Measurements from ENCODE around the gene TSEN15. TPM values are rescaled to one million over a fixed set of nuclear protein-coding genes. Genes with fewer than 3 reads are reported as not detected.

The TSEN15 gene
- total RNA-seq = 10 to 100 TPM; 44.1 to 48.9 TPM

DNA sequence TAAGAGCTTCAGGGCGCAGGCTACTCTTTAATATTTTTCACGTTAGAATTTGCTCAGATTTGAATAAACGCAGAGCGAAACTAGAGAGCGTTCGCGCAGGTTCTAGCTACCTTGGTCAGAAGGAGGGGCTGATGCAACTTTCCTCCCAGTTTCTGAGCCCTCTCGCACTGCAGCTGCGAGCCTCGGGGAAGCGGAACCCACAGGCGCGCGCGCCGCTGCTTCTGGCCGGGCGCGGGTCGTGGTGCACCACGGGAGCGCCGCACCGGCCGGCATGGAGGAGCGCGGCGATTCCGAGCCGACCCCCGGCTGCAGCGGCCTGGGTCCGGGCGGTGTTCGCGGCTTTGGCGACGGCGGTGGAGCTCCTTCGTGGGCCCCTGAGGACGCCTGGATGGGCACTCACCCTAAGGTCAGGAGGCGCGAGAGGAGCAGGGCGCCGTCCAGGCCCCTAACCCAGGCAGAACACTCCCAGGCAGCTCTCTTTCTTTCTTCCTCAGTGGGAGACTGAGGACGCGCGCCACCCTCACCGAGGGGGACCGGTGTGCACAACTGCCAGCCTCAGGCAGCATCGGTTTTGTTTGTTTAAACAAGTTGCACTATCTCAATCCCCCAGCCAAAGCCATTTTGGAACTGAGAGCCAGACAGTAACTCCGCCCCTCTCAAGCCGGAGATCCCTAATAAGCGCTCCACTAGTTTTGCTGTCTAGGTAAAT, at the start of gene TSEN15:
TSS of gene TSEN15 (plus strand) at position 246 of the 709 bp plus-strand sequence. CDS start at position 272, 26 bp downstream.
- DNase-seq = peak; percentile 82
- peak within 1 kb of the TSS; percentile 98 for H3K4me3 Mint-ChIP-seq
- peaks cover 2% of the 10 kb centered on the region for H3K9me3 Mint-ChIP-seq
- H3K27ac Mint-ChIP-seq = peak within 1 kb of the TSS; percentile 96
- peaks cover 30% of the 10 kb centered on the region for H3K27me3 Mint-ChIP-seq
- peaks cover 25% of the 10 kb centered on the region for H3K36me3 Mint-ChIP-seq (ENCODE audit: low read depth)
- CTCF ChIA-PET = interaction anchor here (0.8 to 1.7 kb wide), 5 partner anchors 9 to 396 kb away, joined by 3 to 4 read pairs (median 3); no protein-coding TSS in a partner anchor
- POLR2A ChIA-PET = interaction anchor here (0.9 kb wide), 1 partner anchor 96 kb away, joined by 3 read pairs; no protein-coding TSS in a partner anchor
- H3K4me1 Mint-ChIP-seq = peaks cover 34% of the 10 kb centered on the region

DNA sequence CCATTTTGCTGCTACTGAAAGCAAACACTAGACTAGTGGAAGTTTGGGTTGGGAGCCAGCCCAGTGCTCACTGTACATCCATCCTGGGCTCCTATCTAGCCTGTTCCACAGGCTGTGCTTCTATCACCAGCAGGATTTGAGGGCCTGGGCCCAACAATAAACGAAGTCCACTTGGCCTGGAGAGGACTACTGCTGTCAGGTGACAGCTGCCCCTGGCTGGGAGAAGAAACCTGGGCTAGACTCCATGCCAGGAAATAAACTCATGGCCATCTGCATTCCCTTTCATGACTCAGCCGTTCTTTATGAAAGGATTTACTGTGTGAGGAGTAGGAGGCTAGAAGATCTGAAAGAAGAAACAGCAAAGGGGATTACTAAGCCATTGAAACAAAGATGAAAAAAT, 49.5 kb upstream of the TSEN15 start:
- Mint-ChIP-seq H3K27me3 (peaks cover 2% of the 10 kb centered on the region), H3K36me3 (ENCODE audit: low read depth) (no peaks in the 10 kb centered on the region)
- CTCF ChIA-PET = no interaction called here

DNA sequence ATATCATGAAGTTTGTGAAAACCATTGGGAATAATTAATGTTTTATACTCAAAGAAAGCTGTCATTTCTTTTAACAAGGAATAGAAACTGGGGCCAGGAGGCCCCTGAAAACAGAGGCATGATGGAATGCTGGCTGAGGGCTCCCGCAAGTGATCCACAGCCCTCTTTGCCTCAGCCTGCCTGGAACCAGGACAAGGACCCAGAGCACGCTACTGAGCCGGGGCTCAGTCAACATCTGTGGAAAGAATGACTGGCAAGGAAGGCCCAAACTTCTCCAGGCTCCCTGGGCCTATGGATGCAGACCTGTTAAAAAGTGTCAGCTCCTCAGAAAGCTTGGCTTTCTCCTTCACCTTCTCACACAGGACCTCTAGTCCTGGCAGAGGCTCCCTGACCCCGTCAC, 46.6 kb upstream of the TSEN15 start:
- Mint-ChIP-seq H3K27ac (no peak overlapping the region), H3K4me3 (no peak overlapping the region), H3K36me3 (ENCODE audit: low read depth) (no peaks in the 10 kb centered on the region), H3K27me3 (peaks cover 2% of the 10 kb centered on the region), H3K9me3 (no peaks in the 10 kb centered on the region), H3K4me1 (no peaks in the 10 kb centered on the region)
- POLR2A ChIA-PET = no interaction called here
- DNase-seq = no peak
- CTCF ChIA-PET = no interaction called here

More for the DNA sequence above, 49.5 kb upstream of the TSEN15 start:
- no peak overlapping the region for H3K4me3 Mint-ChIP-seq
- no peaks in the 10 kb centered on the region for H3K9me3 Mint-ChIP-seq
- POLR2A ChIA-PET = no interaction called here
- H3K4me1 Mint-ChIP-seq = no peaks in the 10 kb centered on the region
- no peak for DNase-seq
- no peak overlapping the region for H3K27ac Mint-ChIP-seq

DNA sequence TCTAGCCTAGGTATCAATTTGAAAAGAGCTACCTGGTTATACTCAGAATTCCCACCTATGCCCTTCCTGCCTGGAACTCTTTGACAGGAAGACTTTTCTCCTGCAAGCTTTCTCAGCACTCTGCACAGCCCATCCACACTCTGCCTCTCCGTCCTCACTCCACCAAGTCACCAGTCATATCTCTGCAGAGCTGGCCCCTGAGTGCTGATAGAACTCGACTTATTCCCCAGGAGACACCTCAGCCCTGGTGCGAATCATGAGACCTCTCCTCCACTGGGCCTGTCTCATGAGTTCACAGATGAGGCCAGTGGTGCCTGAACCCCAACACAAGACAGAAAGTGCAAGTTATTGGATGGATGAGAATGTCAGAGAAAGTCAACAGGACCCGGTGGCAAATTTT, 46.0 kb upstream of the TSEN15 start:
- H3K9me3 Mint-ChIP-seq = no peaks in the 10 kb centered on the region
- H3K27me3 Mint-ChIP-seq = peaks cover 5% of the 10 kb centered on the region
- no peaks in the 10 kb centered on the region for H3K36me3 Mint-ChIP-seq (ENCODE audit: low read depth)
- no peak for DNase-seq
- no peak overlapping the region for H3K4me3 Mint-ChIP-seq
- ChIA-PET POLR2A (no interaction called here), CTCF (no interaction called here)
- H3K27ac Mint-ChIP-seq = no peak overlapping the region
- no peaks in the 10 kb centered on the region for H3K4me1 Mint-ChIP-seq

DNA sequence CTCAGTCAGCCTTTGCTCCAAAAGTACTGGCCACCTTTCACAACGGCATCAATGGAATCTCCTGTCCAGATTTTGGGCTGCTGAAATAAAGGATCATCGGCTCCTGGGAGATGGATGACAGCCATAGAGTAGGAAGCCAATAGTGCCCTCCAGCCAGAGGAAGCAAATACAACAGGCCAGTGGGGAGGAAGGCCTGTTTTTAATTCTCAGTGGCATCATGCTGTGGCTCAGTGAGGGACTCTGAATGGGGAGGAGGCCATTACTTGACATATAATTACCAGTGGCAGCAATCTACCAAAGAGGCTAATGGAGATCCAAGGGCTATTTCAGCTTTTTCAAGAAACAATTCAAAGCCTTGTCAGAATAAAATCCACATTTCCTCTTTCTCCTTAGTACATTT, 40.7 kb upstream of the TSEN15 start:
- Mint-ChIP-seq H3K9me3 (no peaks in the 10 kb centered on the region), H3K4me1 (no peaks in the 10 kb centered on the region), H3K36me3 (ENCODE audit: low read depth) (no peaks in the 10 kb centered on the region), H3K27ac (no peak overlapping the region), H3K4me3 (no peak overlapping the region), H3K27me3 (peaks cover 31% of the 10 kb centered on the region)
- no peak for DNase-seq
- POLR2A ChIA-PET = no interaction called here
- CTCF ChIA-PET = no interaction called here

DNA sequence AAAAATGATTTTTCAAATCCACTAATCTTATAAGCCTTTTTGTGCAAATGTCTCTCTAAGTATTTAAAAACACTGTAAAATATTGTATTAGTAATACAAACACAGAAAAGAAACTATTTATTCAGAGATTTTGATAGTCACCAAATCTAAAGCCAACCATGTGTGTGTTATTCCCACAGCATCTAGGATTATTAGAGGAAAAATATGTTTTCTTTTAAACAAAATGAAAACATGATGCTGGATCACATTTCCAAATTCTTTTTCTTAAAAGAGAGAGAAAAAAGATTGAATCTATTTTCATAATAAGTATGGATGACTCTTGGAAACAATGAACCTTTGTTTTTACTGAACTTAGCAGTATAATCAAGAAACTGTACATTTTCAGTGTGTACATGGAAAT, 39.3 kb upstream of the TSEN15 start:
- Mint-ChIP-seq H3K27me3 (peaks cover 31% of the 10 kb centered on the region), H3K4me1 (no peaks in the 10 kb centered on the region), H3K36me3 (ENCODE audit: low read depth) (no peaks in the 10 kb centered on the region), H3K4me3 (no peak overlapping the region), H3K27ac (no peak overlapping the region), H3K9me3 (no peaks in the 10 kb centered on the region)
- POLR2A ChIA-PET = no interaction called here
- DNase-seq = no peak
- CTCF ChIA-PET = no interaction called here

DNA sequence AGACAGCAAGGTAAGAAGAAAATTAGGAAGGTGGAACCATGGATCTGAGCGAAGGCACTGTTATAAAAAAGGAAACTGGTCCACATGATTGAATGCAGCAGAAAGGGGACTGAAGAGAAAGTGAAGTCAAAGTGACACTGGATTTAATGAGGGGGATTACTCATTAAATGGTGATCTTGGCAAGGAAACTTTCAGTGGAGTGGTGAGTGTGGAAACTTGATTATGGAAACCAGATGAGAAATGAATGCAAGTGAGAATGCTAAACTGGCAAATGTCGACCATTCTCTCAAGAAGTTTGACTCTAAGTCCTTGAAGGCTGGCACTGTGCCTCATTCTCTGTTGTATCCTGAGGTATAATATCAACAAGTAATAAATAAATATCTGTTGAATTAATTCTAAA, 37.3 kb upstream of the TSEN15 start:
- ChIA-PET POLR2A (no interaction called here), CTCF (no interaction called here)
- DNase-seq = no peak
- H3K9me3 Mint-ChIP-seq = no peaks in the 10 kb centered on the region
- H3K4me1 Mint-ChIP-seq = no peaks in the 10 kb centered on the region
- peaks cover 28% of the 10 kb centered on the region for H3K27me3 Mint-ChIP-seq
- no peaks in the 10 kb centered on the region for H3K36me3 Mint-ChIP-seq (ENCODE audit: low read depth)
- no peak overlapping the region for H3K4me3 Mint-ChIP-seq
- H3K27ac Mint-ChIP-seq = no peak overlapping the region

DNA sequence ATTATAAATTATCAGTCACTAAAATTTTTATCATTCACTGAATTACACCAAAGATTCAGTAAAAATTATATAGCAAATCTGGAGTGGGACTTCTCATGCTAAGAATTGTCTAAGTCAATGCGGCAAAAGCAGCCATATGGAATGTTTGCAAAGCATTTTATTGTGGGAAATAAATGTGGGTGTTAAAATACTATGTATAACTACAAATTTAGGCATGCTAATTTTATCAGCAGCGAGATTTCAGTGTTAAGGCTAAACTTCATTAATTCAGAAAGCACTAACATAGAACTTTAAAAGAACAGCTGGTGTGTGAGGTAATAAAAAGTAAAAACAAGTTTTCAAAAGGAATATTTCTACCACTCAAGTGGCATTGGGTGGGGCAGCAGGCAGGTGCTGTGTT, 35.4 kb upstream of the TSEN15 start:
- no peaks in the 10 kb centered on the region for H3K36me3 Mint-ChIP-seq (ENCODE audit: low read depth)
- no peak overlapping the region for H3K27ac Mint-ChIP-seq
- no peak for DNase-seq
- no peaks in the 10 kb centered on the region for H3K9me3 Mint-ChIP-seq
- peaks cover 32% of the 10 kb centered on the region for H3K27me3 Mint-ChIP-seq
- no peaks in the 10 kb centered on the region for H3K4me1 Mint-ChIP-seq
- ChIA-PET POLR2A (no interaction called here), CTCF (no interaction called here)
- no peak overlapping the region for H3K4me3 Mint-ChIP-seq

DNA sequence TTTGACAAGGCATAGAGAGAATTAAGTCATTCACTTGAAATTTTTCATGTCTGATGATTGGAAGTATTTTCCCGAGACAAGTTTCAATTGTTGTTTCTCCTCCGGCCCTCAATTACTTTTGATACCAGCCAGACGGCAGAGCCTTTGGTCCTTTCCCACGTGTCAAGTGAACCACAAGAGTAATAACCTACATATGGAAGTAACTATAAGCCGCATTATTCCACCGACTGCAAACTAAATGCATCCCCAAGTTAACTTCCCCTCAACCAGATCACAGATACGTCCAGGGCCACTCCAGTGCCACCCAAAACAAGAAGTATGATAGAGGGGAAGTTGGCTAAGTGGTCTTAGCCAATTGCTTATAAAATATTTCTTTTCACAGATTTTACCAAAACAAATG, 34.2 kb upstream of the TSEN15 start:
- POLR2A ChIA-PET = no interaction called here
- no peak overlapping the region for H3K4me3 Mint-ChIP-seq
- CTCF ChIA-PET = no interaction called here
- no peaks in the 10 kb centered on the region for H3K4me1 Mint-ChIP-seq
- H3K9me3 Mint-ChIP-seq = no peaks in the 10 kb centered on the region
- DNase-seq = no peak
- H3K27ac Mint-ChIP-seq = no peak overlapping the region
- peaks cover 31% of the 10 kb centered on the region for H3K27me3 Mint-ChIP-seq
- no peaks in the 10 kb centered on the region for H3K36me3 Mint-ChIP-seq (ENCODE audit: low read depth)

DNA sequence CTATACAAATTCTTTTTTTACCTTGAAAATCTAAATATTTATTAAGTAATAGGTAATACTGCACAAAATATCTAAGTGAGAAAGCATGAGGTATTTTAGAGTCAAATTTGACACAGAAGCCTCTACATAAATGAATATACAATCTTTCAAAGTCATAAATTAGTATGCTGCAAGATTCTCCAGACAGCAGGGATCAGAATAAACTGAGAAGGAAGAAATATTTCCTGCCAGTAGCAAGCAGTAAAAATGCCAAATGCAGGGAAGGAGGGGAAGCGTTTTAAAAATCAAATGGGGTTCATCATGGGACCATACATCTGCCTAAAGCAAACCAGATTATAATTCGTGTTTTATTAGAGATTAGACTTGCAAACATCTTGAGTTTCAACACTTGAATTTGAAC, 32.9 kb upstream of the TSEN15 start:
- CTCF ChIA-PET = no interaction called here
- DNase-seq = no peak
- Mint-ChIP-seq H3K27ac (no peak overlapping the region), H3K4me1 (no peaks in the 10 kb centered on the region), H3K9me3 (no peaks in the 10 kb centered on the region), H3K36me3 (ENCODE audit: low read depth) (no peaks in the 10 kb centered on the region), H3K27me3 (peaks cover 29% of the 10 kb centered on the region), H3K4me3 (no peak overlapping the region)
- POLR2A ChIA-PET = no interaction called here

DNA sequence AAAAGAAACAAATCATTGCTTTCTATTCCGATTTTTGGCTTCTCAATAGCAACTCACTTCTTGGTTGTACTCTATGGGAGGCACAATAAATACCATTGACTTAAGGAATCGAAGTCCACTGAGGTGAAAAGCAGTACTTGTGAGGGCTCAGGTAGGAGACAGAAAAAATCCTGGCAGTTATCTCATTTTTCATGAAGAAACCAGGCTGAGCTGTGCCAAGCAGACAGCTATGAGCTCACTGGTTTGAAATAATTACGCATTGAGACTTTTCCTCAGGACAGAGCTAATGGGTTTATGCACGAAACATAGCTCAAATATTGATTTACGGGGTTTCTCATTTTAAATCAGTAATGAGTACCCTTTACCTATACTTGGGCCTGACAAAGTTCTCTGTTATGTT, 32.5 kb upstream of the TSEN15 start:
- Mint-ChIP-seq H3K4me3 (no peak overlapping the region), H3K27me3 (peaks cover 28% of the 10 kb centered on the region), H3K27ac (no peak overlapping the region), H3K9me3 (no peaks in the 10 kb centered on the region), H3K36me3 (ENCODE audit: low read depth) (no peaks in the 10 kb centered on the region), H3K4me1 (no peaks in the 10 kb centered on the region)
- DNase-seq = no peak
- POLR2A ChIA-PET = no interaction called here
- CTCF ChIA-PET = no interaction called here

DNA sequence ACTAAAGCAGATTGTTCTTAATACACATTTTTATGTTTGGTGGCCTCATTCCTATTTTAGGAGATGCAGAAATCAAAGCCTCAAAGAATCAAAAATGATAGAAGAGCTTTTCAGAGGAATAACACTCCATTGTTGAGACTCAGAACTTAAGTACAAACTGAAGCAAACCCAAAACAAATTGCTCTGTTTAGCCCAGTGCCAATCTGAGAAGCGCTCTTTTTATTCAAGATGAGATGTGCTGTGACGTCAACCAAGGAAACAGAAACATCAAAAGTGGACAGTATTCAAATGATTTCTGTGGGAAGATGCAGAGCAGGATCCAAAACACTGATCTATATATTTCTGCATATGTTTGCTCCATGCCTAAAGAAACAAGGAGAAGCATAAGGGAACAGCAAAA, 32.0 kb upstream of the TSEN15 start:
- ChIA-PET POLR2A (no interaction called here), CTCF (no interaction called here)
- peaks cover 25% of the 10 kb centered on the region for H3K27me3 Mint-ChIP-seq
- H3K27ac Mint-ChIP-seq = no peak overlapping the region
- H3K9me3 Mint-ChIP-seq = no peaks in the 10 kb centered on the region
- H3K4me1 Mint-ChIP-seq = no peaks in the 10 kb centered on the region
- H3K36me3 Mint-ChIP-seq (ENCODE audit: low read depth) = no peaks in the 10 kb centered on the region
- DNase-seq = no peak
- no peak overlapping the region for H3K4me3 Mint-ChIP-seq

DNA sequence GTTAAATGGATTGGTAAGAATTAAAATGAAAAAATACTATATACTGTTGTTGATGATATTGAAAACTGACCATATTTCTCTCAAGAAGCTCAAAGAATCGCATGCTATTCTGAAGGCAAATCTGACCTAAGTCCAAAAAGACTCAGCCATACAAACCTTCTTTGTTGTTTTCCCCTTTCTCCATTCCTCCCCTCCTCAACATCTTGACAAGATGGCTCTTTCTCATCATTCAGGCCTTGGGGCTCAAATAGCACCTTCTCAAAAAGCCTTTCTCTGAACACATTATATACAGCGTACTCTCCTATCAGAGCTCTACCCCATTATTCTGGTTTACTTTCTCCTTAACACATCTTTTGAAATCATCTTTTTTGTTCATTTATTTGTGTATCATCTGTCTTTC, 31.2 kb upstream of the TSEN15 start:
- CTCF ChIA-PET = interaction anchor here (1.6 kb wide), 1 partner anchor 18 kb away, joined by 3 read pairs; no protein-coding TSS in a partner anchor

DNA sequence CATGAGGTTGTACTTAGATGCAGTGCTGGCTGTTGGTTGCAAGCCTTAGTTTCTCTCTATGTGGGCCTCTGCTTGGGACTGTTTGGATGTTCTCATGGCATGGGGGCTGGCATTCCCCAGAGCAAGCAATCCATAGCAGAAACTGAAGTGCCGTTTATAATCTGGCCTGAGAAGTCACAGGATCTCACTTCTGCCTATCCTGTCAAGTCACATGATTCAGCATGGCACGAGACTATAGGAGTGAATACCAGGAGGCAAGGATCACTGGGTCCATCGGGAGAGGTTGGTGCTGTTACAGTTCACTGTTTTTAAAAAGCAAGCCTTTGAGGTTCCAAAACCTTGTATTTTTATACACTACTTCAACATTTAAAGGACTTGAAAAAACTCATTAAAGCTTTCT, 30.7 kb upstream of the TSEN15 start:
- H3K9me3 Mint-ChIP-seq = no peaks in the 10 kb centered on the region
- H3K27ac Mint-ChIP-seq = no peak overlapping the region
- H3K36me3 Mint-ChIP-seq (ENCODE audit: low read depth) = no peaks in the 10 kb centered on the region
- peaks cover 22% of the 10 kb centered on the region for H3K27me3 Mint-ChIP-seq
- H3K4me3 Mint-ChIP-seq = no peak overlapping the region
- POLR2A ChIA-PET = no interaction called here
- H3K4me1 Mint-ChIP-seq = no peaks in the 10 kb centered on the region
- CTCF ChIA-PET = interaction anchor here (1.6 kb wide), 1 partner anchor 18 kb away, joined by 3 read pairs; no protein-coding TSS in a partner anchor
- DNase-seq = no peak

More for the DNA sequence above, 31.2 kb upstream of the TSEN15 start:
- peaks cover 22% of the 10 kb centered on the region for H3K27me3 Mint-ChIP-seq
- H3K27ac Mint-ChIP-seq = no peak overlapping the region
- H3K36me3 Mint-ChIP-seq (ENCODE audit: low read depth) = no peaks in the 10 kb centered on the region
- H3K4me3 Mint-ChIP-seq = no peak overlapping the region
- POLR2A ChIA-PET = no interaction called here
- H3K4me1 Mint-ChIP-seq = no peaks in the 10 kb centered on the region
- no peaks in the 10 kb centered on the region for H3K9me3 Mint-ChIP-seq
- no peak for DNase-seq
